GM19455 (cell line): Measurements from ENCODE around the gene PPIF.

Source experiments
- ATAC-seq: cut with Tn5 transposase; IDR thresholded peaks from one replicate; pipeline ENCODE4 v1.9.1; 2021; ENCODE audit not compliant: unreplicated experiment

The PPIF gene

GRCh38 chr10:79347226-79347893, at the start of gene PPIF:
Gene PPIF, plus strand, starts transcription at chr10:79347469. Its CDS starts 80 bp downstream, at chr10:79347549.
- ATAC-seq: peak; percentile 77

GRCh38 chr10:79298403-79299244, 48.6 kb upstream of the PPIF start:
- ATAC-seq: no peak

GRCh38 chr10:79299397-79300241, 47.6 kb upstream of the PPIF start:
- no peak for ATAC-seq

GRCh38 chr10:79300711-79301110, 46.6 kb upstream of the PPIF start:
- no peak for ATAC-seq

- no peak for ATAC-seq
Observed at GRCh38 chr10:79301754-79302530, 45.3 kb upstream of the PPIF start.

GRCh38 chr10:79303631-79304478, 43.4 kb upstream of the PPIF start:
- ATAC-seq: no peak

GRCh38 chr10:79304479-79305087, 42.7 kb upstream of the PPIF start:
- ATAC-seq: no peak

GRCh38 chr10:79305515-79305914, 41.8 kb upstream of the PPIF start:
- no peak for ATAC-seq

GRCh38 chr10:79305988-79306387, 41.3 kb upstream of the PPIF start:
- ATAC-seq: no peak

GRCh38 chr10:79306644-79307220, 40.5 kb upstream of the PPIF start:
- no peak for ATAC-seq

- ATAC-seq: no peak
Observed at GRCh38 chr10:79308016-79308415, 39.3 kb upstream of the PPIF start.

- ATAC-seq: no peak
Observed at GRCh38 chr10:79308969-79309665, 38.2 kb upstream of the PPIF start.

- no peak for ATAC-seq
Observed at GRCh38 chr10:79310200-79310865, 36.9 kb upstream of the PPIF start.

- ATAC-seq: no peak
Observed at GRCh38 chr10:79310911-79311573, 36.2 kb upstream of the PPIF start.

- ATAC-seq: no peak
Observed at GRCh38 chr10:79311581-79312407, 35.5 kb upstream of the PPIF start.

GRCh38 chr10:79312601-79313187, 34.6 kb upstream of the PPIF start:
- ATAC-seq: no peak
